ENCODE results near the gene TRAPPC14. TPM values are rescaled to one million over a fixed set of nuclear protein-coding genes. Genes with fewer than 3 reads are reported as not detected.
A peak's percentile ranks its signal among the peaks of the same experiment; 100 is the strongest.
"Not testable (repeated sequence)": the region's sequence is repeated elsewhere in the genome, so short reads cannot be mapped to it uniquely, and the experiment has no call there.

TRAPPC14 gene, protein sequence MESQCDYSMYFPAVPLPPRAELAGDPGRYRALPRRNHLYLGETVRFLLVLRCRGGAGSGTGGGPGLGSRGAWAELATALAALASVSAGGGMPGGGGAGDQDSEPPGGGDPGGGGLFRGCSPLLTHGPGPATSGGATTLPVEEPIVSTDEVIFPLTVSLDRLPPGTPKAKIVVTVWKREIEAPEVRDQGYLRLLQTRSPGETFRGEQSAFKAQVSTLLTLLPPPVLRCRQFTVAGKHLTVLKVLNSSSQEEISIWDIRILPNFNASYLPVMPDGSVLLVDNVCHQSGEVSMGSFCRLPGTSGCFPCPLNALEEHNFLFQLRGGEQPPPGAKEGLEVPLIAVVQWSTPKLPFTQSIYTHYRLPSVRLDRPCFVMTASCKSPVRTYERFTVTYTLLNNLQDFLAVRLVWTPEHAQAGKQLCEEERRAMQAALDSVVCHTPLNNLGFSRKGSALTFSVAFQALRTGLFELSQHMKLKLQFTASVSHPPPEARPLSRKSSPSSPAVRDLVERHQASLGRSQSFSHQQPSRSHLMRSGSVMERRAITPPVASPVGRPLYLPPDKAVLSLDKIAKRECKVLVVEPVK
- total RNA-seq (5.8 TPM), polyA plus RNA-seq (ENCODE audit: insufficient read depth in 1 of 8, insufficient read length in 8 of 8, low replicate concordance in 1 of 8) (10 to 100 TPM in 7 of 8 donors, 1 to 10 TPM in 1; 8.5 to 13.9 (median 10.9) TPM)
- long read RNA-seq, donor 1, partial matches to known transcripts = 0 of 1 reads
- long read RNA-seq, donor 1, other reads (novel, unspliced or antisense) = 0 of 1 reads
- long read RNA-seq, donor 2, partial matches to known transcripts = 0 of 1 reads
- long read RNA-seq, donor 2, other reads (novel, unspliced or antisense) = 0 of 1 reads
- long read RNA-seq, donor 3, partial matches to known transcripts = 0 of 1 reads
- long read RNA-seq, donor 3, other reads (novel, unspliced or antisense) = 0 of 1 reads
- long read RNA-seq, donor 4 = 0 reads
- long read RNA-seq, donor 5, partial matches to known transcripts = 0 of 5 reads
- long read RNA-seq, donor 5, other reads (novel, unspliced or antisense) = 0 of 5 reads
- long read RNA-seq, donor 6 = 0 reads
- long read RNA-seq, donor 7 = 0 reads
- long read RNA-seq, donor 8 = 0 reads
- long read RNA-seq, donor 9, partial matches to known transcripts = 0 of 1 reads
- long read RNA-seq, donor 9, other reads (novel, unspliced or antisense) = 0 of 1 reads
- long read RNA-seq, donor 10 = 0 reads
- long read RNA-seq, donor 11, partial matches to known transcripts = 0 of 1 reads
- long read RNA-seq, donor 11, other reads (novel, unspliced or antisense) = 0 of 1 reads

DNA sequence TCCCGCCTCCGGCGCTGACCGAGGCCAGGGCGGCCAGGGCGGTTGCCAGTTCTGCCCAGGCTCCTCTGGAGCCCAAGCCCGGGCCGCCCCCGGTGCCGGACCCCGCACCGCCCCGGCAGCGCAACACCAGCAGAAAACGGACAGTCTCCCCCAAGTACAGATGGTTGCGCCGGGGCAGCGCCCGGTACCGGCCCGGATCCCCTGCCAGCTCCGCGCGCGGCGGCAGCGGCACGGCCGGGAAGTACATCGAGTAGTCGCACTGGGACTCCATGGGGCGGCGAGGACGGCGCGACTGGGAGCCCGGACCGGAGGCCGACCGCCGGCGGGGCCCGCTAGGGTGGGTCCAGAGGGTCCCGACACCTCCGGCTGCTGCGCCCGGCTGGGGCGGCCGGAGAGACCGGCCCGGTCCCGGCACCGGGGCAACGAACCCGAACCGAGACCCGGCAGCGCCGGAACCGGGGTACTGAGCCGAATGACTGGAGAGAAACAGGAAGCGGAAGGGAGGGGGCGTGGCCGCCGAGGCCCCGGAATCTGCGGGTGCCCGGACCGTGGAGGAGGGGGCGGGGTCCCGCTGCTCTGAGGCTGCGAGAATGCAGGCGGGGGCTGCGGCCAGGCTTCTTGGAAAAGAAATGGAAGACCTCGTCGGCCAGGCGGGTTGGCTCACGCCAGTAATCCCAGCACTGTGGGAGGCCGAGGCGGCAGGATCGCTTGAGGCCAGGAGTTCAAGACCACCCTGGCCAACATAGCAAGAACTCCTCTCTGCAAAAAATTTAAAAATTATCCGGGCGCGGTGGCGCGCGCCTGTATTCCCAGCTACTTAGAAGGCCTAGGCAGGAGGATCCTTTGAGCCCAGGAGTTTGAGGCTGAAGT is at the start of gene TRAPPC14:
Gene TRAPPC14, minus strand, starts transcription at position 495 of the 870 bp plus-strand sequence. Its CDS starts 224 bp downstream, at position 271.
- whole genome bisulfite sequencing (ENCODE audit: insufficient coverage) = under 1% methylated on average over 75 of the region's 87 CpGs
- Histone ChIP-seq H3K9me3 (replicated peaks; ENCODE audit: control insufficient read depth, low read depth, low read length) (no peaks in the 10 kb centered on the region), H3K27ac (ENCODE audit: low read length) (peak within 1 kb of the TSS; percentile 90), H3K4me3 (ENCODE audit: low read length) (peak within 1 kb of the TSS; percentile 48), H3K36me3 (ENCODE audit: control insufficient read depth, insufficient read depth, low read length) (peaks cover 37% of the 10 kb centered on the region), H3K27me3 (ENCODE audit: control insufficient read depth, insufficient read depth, low read length) (no peaks in the 10 kb centered on the region), H3K4me1 (ENCODE audit: control insufficient read depth, insufficient read depth, low read length) (peaks cover 16% of the 10 kb centered on the region)
- peak; percentile 94 for DNase-seq

DNA sequence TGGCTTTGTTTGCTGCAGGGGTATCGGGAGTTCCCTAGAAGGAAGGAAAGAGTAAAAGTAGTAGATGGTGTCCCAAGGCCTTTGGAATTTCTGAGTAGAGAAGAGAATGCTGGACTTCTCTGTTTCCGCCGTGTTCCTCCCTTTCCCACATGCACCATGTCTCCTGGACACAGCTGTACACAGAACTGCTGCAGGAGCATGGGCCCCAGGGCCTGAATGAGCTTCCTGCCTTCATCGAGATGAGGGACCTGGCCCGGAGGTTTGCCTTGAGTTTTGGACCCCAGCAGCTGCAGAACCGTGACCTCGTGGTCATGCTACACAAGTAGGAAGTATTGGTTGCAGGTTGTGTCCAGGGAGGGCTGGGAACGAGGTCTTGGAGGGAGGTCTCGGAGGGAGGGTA is 45.9 kb upstream of the TRAPPC14 start:
- no peaks in the 10 kb centered on the region for H3K36me3 ChIP-seq (ENCODE audit: control insufficient read depth, insufficient read depth, low read length)
- H3K27me3 ChIP-seq (ENCODE audit: control insufficient read depth, insufficient read depth, low read length) = no peaks in the 10 kb centered on the region
- WGBS (ENCODE audit: insufficient coverage) = 51% methylated on average over 6 of the region's 9 CpGs
- H3K9me3 ChIP-seq (replicated peaks; ENCODE audit: control insufficient read depth, low read depth, low read length) = no peaks in the 10 kb centered on the region
- no peak overlapping the region for H3K4me3 ChIP-seq (ENCODE audit: low read length)
- peaks cover 16% of the 10 kb centered on the region for H3K4me1 ChIP-seq (ENCODE audit: control insufficient read depth, insufficient read depth, low read length)
- H3K27ac ChIP-seq (ENCODE audit: low read length) = peak overlapping the region; percentile 25
- peak; percentile 69 for DNase-seq

DNA sequence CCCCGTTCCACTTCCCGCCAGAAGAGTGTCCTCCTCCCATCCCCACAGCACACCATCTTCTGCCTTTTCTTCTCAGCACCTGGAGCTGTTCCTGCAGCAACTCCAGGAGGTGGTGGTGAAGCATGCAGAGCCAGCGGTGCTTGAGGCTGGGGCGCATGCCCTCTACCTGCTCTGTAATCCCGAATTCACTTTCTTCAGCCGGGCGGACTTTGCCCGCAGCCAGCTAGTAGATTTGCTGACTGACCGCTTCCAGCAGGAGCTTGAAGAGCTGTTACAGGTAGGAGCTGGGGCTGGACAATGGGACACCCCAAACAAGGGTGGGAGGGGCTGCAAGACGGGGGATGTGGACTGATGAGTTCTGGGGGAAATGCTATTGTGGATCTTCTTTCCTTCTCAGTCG is 42.2 kb upstream of the TRAPPC14 start:
- 87% methylated on average over 8 of the region's 11 CpGs for WGBS (ENCODE audit: insufficient coverage)

DNA sequence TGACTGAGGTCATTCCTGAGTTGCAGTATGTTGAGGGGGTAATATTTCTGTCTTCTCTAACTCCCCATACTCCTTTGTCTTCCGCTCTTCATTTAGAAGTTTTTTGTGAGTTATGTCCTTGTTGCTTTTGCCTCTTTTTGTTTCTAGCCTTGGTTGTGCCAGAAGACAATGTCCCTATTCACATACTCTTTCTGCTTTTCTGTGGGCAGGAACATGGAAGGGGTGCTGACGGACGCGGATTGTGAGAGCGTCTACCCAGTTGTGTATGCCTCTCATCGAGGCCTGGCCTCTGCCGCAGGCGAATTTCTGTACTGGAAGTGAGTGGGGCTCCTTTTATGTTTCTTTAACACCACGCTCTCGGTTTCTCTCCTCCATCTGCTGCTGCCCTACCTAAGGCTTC is 39.7 kb upstream of the TRAPPC14 start:
- 81% methylated on average over 3 of the region's 10 CpGs for WGBS (ENCODE audit: insufficient coverage)
- no peak overlapping the region for H3K4me3 ChIP-seq (ENCODE audit: low read length)

More for the DNA sequence above, 42.2 kb upstream of the TRAPPC14 start:
- Histone ChIP-seq H3K27ac (ENCODE audit: low read length) (no peak overlapping the region), H3K27me3 (ENCODE audit: control insufficient read depth, insufficient read depth, low read length) (no peaks in the 10 kb centered on the region), H3K4me1 (ENCODE audit: control insufficient read depth, insufficient read depth, low read length) (peaks cover 10% of the 10 kb centered on the region), H3K4me3 (ENCODE audit: low read length) (no peak overlapping the region), H3K9me3 (replicated peaks; ENCODE audit: control insufficient read depth, low read depth, low read length) (no peaks in the 10 kb centered on the region), H3K36me3 (ENCODE audit: control insufficient read depth, insufficient read depth, low read length) (no peaks in the 10 kb centered on the region)
- no peak for DNase-seq

DNA sequence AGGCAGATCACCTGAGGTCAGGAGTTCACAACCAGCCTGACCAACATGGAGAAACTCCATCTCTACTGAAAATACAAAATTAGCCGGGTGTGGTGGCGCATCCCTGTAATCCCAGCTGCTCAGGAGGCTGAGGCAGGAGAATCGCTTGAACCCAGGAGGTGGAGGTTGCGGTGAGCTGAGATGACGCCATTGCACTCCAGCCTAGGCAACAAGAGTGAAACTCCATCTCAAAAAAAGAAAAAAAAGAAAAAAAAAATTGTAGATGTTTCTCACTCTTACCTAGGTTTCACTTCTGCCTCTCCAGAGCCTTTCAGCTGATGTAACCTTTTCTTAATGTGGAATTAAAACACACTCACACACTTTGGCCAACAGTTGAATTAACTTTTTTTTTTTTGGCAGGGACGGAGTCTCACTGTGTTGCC is 37.4 kb upstream of the TRAPPC14 start:
- not testable (repeated sequence) for H3K27me3 ChIP-seq (ENCODE audit: control insufficient read depth, insufficient read depth, low read length); H3K4me1 ChIP-seq (ENCODE audit: control insufficient read depth, insufficient read depth, low read length); H3K27ac ChIP-seq (ENCODE audit: low read length); H3K36me3 ChIP-seq (ENCODE audit: control insufficient read depth, insufficient read depth, low read length); H3K4me3 ChIP-seq (ENCODE audit: low read length); H3K9me3 ChIP-seq (replicated peaks; ENCODE audit: control insufficient read depth, low read depth, low read length); DNase-seq
- WGBS (ENCODE audit: insufficient coverage) = 89% methylated on average over 1 of the region's 6 CpGs

More for the DNA sequence above, 39.7 kb upstream of the TRAPPC14 start:
- H3K9me3 ChIP-seq (replicated peaks; ENCODE audit: control insufficient read depth, low read depth, low read length) = no peaks in the 10 kb centered on the region
- H3K36me3 ChIP-seq (ENCODE audit: control insufficient read depth, insufficient read depth, low read length) = no peaks in the 10 kb centered on the region
- DNase-seq = no peak
- no peak overlapping the region for H3K27ac ChIP-seq (ENCODE audit: low read length)
- H3K4me1 ChIP-seq (ENCODE audit: control insufficient read depth, insufficient read depth, low read length) = no peaks in the 10 kb centered on the region
- H3K27me3 ChIP-seq (ENCODE audit: control insufficient read depth, insufficient read depth, low read length) = no peaks in the 10 kb centered on the region

DNA sequence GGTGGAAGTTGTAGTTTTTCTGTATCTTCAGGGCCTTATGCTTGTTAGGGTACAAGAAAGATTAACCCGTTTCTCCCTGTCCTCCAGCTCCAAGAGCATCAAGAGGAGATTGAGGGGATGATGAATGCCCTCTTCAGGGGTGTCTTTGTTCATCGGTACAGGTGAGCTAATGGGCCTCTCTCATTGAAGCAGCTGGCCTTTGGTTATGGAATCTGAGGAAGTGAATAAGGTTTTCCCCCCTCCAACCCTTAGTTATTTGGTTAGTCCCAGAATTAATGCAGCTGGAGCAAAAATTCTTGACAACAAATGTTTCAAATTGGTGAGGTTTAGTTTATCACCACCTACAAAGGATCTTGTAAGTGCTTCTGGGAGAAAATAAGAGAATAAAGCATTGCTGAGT is 36.7 kb upstream of the TRAPPC14 start:
- no peaks in the 10 kb centered on the region for H3K27me3 ChIP-seq (ENCODE audit: control insufficient read depth, insufficient read depth, low read length)
- no CpG with 5 or more reads among the region's 2 CpGs for WGBS (ENCODE audit: insufficient coverage)
- no peaks in the 10 kb centered on the region for H3K4me1 ChIP-seq (ENCODE audit: control insufficient read depth, insufficient read depth, low read length)
- no peaks in the 10 kb centered on the region for H3K9me3 ChIP-seq (replicated peaks; ENCODE audit: control insufficient read depth, low read depth, low read length)
- no peaks in the 10 kb centered on the region for H3K36me3 ChIP-seq (ENCODE audit: control insufficient read depth, insufficient read depth, low read length)
- no peak overlapping the region for H3K4me3 ChIP-seq (ENCODE audit: low read length)
- no peak overlapping the region for H3K27ac ChIP-seq (ENCODE audit: low read length)
- DNase-seq = no peak

DNA sequence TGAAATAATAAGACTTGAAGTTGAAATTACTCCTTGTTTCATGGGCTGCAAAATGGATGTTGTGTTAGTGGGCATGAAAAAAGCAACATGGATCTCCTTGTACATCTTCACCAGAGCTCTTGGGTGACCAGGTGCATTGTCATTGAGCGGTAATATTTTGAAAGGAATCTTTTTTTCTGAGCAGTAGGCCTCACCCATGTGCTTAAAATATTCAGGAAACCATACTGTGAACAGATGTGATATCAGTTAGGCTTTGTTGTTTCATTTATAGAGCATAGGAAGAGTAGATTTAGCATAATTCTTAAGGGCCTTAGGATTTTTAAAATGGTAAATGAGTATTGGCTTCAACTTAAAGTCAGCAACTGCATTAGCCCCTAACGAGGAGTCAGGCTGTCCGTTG is 34.4 kb upstream of the TRAPPC14 start:
- DNase-seq = no peak
- no peaks in the 10 kb centered on the region for H3K36me3 ChIP-seq (ENCODE audit: control insufficient read depth, insufficient read depth, low read length)
- H3K4me1 ChIP-seq (ENCODE audit: control insufficient read depth, insufficient read depth, low read length) = no peaks in the 10 kb centered on the region
- H3K27ac ChIP-seq (ENCODE audit: low read length) = no peak overlapping the region
- WGBS (ENCODE audit: insufficient coverage) = 60% methylated on average over 2 of the region's 3 CpGs
- no peaks in the 10 kb centered on the region for H3K9me3 ChIP-seq (replicated peaks; ENCODE audit: control insufficient read depth, low read depth, low read length)
- no peaks in the 10 kb centered on the region for H3K27me3 ChIP-seq (ENCODE audit: control insufficient read depth, insufficient read depth, low read length)
- no peak overlapping the region for H3K4me3 ChIP-seq (ENCODE audit: low read length)

DNA sequence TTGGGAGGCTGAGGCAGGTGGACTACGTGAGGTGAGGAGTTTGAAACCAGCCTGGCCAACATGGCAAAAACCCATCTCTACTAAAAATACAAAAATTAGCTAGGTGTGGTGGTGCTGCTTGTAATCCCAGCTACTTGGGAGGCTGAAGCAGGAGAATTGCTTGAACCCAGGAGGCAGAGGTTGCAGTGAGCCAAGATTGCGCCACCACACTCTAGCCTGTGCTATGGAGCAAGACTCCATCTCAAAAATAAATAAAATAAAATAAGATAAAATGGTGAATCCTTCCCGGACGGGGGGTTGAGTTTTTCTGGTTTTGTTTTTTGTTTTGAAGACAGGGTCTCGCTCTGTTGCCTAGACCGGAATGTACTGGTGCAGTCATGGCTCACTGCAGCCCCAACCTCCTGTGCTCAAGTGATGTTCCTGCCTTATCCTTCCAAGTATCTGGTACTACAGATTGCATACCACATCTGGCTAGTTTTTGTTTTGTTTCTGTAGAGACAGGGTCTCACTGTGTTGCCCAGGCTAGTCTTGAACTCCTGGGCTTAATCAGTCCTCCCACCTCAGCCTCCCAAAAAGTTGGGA is 33.8 kb upstream of the TRAPPC14 start:
- not testable (repeated sequence) for H3K4me3 ChIP-seq (ENCODE audit: low read length); H3K9me3 ChIP-seq (replicated peaks; ENCODE audit: control insufficient read depth, low read depth, low read length); DNase-seq; H3K4me1 ChIP-seq (ENCODE audit: control insufficient read depth, insufficient read depth, low read length); H3K36me3 ChIP-seq (ENCODE audit: control insufficient read depth, insufficient read depth, low read length); H3K27me3 ChIP-seq (ENCODE audit: control insufficient read depth, insufficient read depth, low read length); H3K27ac ChIP-seq (ENCODE audit: low read length)
- WGBS (ENCODE audit: insufficient coverage) = 87% methylated on average over 2 of the region's 6 CpGs

DNA sequence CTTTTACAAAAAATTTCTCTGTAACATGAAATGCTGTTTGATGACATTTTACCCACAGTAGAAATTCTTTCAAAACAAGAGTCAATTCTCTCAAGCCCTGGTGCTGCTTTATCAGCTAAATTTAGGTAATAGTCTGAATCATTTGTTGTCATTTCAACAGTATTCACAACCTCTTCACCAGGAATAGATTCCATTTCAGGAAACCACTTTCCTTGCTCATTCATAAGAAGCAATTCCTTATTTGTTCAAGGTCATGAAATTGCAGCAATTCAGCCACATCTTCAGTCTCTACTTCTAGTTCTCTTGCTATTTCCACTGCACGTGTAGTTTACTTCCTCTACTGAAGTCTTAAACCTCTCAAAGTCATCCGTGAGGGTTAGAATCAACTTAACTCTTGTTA is 33.3 kb upstream of the TRAPPC14 start:
- H3K36me3 ChIP-seq (ENCODE audit: control insufficient read depth, insufficient read depth, low read length) = no peaks in the 10 kb centered on the region
- no peak for DNase-seq
- WGBS (ENCODE audit: insufficient coverage) = no CpG with 5 or more reads among the region's 2 CpGs
- H3K27ac ChIP-seq (ENCODE audit: low read length) = no peak overlapping the region
- no peaks in the 10 kb centered on the region for H3K27me3 ChIP-seq (ENCODE audit: control insufficient read depth, insufficient read depth, low read length)
- no peak overlapping the region for H3K4me3 ChIP-seq (ENCODE audit: low read length)
- no peaks in the 10 kb centered on the region for H3K4me1 ChIP-seq (ENCODE audit: control insufficient read depth, insufficient read depth, low read length)
- H3K9me3 ChIP-seq (replicated peaks; ENCODE audit: control insufficient read depth, low read depth, low read length) = no peaks in the 10 kb centered on the region

Data from muscle of leg (tissue), 16 donors.